ACC112 (cell line): Measurements from ENCODE around the gene NACC1.

ENCODE experiments used
- H2AFZ ChIP-seq: fragments of 200-600 bp; sonication (generic); one replicate; pipeline ENCODE4 v1.6.0; 2017; ENCODE audit warnings: antibody characterized with exemption, low read length; ENCODE audit not compliant: unreplicated experiment
- H3K27ac ChIP-seq: fragments of 200-600 bp; sonication (generic); 2 replicates; pipeline ENCODE4 v1.5.1; 2014; ENCODE audit warnings: low read depth, mild to moderate bottlenecking, antibody characterized with exemption, low read length, moderate library complexity
- H3K27me3 ChIP-seq: fragments of 200-600 bp; sonication (generic); 2 replicates; pipeline ENCODE4 v1.6.1; 2014; ENCODE audit warnings: mild to moderate bottlenecking, antibody characterized with exemption, low read length, moderate library complexity, mixed read lengths; ENCODE audit not compliant: insufficient read depth
- H3K36me3 ChIP-seq: fragments of 200-600 bp; sonication (generic); 2 replicates; pipeline ENCODE4 v1.6.1; 2016; ENCODE audit warnings: mild to moderate bottlenecking, antibody characterized with exemption, low read length, moderate library complexity, mixed read lengths; ENCODE audit not compliant: insufficient read depth
- H3K4me1 ChIP-seq: fragments of 200-600 bp; sonication (generic); one replicate; pipeline ENCODE4 v1.6.1; 2016; ENCODE audit warnings: low read length, mixed read lengths; ENCODE audit not compliant: insufficient read depth, unreplicated experiment, control insufficient read depth
- H3K4me3 ChIP-seq: fragments of 200-600 bp; sonication (generic); 2 replicates; pipeline ENCODE4 v1.5.1; 2014; ENCODE audit warnings: mild to moderate bottlenecking, low read depth, low read length
- H3K79me2 ChIP-seq: fragments of 200-600 bp; sonication (generic); one replicate; pipeline ENCODE4 v1.6.0; 2016; ENCODE audit warnings: low read length; ENCODE audit not compliant: control insufficient read depth, unreplicated experiment, insufficient read depth

The NACC1 gene

DNA sequence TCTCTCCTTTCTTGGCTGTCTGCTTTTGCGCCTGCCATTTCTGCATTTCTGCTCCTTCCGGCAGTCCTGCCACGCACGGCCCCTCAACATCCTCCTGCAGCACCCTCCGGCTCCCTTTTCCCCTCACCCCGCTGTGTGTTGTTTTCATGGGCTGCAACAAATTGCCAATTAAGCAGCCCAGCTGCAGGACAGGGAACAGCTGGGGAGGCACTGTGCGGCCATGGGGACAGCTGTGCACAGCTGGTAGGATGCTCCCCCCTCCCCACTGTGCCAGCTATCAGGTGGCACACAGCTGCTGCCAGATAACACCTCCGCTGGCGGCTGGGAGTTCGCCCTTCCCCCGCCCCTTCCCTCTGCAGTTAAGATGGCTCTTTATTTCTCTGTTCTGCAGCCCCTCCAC lies 40.8 kb upstream of the NACC1 start:
- Histone ChIP-seq H3K4me1 (peaks cover 15% of the 10 kb centered on the region), H3K4me3 (no peak overlapping the region), H3K27me3 (no peaks in the 10 kb centered on the region), H3K36me3 (no peaks in the 10 kb centered on the region; the same call in 1 of the 2 replicates), H3K79me2 (no peaks in the 10 kb centered on the region), H3K27ac (no peak overlapping the region), H2AFZ (no peak overlapping the region)

DNA sequence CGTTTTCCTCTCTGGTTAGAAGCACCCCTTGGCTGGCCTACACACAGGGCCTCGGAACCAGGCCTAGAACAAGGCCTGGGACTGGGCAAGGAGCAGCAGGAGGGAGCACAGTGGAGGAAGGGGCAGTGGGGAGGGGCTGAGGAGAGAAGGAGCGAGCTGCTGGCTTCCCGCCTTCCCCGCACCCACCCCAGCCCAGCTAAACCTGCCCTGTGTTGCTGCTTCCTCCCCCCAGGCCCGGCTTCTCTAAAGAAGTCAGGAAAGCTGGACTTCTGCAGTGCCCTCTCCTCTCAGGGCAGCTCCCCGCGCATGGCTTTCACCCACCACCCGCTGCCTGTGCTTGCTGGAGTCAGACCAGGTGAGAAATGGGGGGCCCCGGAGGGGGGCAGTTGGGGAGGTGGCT lies 39.7 kb upstream of the NACC1 start:
- Histone ChIP-seq H3K4me3 (no peak overlapping the region), H3K27ac (no peak overlapping the region), H3K79me2 (no peaks in the 10 kb centered on the region), H2AFZ (no peak overlapping the region), H3K36me3 (no peaks in the 10 kb centered on the region; the same call in 1 of the 2 replicates), H3K4me1 (peaks cover 15% of the 10 kb centered on the region), H3K27me3 (no peaks in the 10 kb centered on the region)

- Histone ChIP-seq H3K4me1 (peaks cover 15% of the 10 kb centered on the region), H2AFZ (no peak overlapping the region), H3K27ac (no peak overlapping the region), H3K79me2 (no peaks in the 10 kb centered on the region), H3K36me3 (no peaks in the 10 kb centered on the region; the same call in 1 of the 2 replicates), H3K4me3 (no peak overlapping the region), H3K27me3 (no peaks in the 10 kb centered on the region)
Observed at GRCh38 chr19:13078897-13079541, 39.0 kb upstream of the NACC1 start.

DNA sequence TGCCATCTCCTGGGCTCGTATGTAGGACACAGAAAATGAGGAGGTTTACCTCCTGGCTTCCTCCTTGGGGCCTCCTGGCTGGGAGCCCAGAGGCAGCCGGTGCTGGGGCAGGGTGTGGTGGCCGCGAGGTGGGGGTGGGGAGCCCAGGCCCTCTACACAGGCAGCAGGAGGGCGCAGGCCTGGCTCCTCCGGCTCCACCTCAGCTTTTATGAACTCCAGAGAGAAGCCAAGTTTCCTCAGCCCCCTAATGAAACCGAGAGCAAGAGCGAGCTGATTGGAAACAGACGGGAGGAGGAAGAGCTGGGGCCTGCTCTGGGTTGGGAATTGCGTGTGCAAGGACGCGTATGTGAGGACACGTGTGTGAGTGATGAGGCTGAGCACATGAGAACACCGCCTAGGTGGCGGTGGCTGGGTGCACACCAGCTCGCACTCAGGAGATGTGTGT lies 38.5 kb upstream of the NACC1 start:
- Histone ChIP-seq H3K36me3 (no peaks in the 10 kb centered on the region; the same call in 1 of the 2 replicates), H3K79me2 (no peaks in the 10 kb centered on the region), H3K27ac (no peak overlapping the region; the same call in 1 of the 2 replicates), H3K4me1 (peaks cover 15% of the 10 kb centered on the region), H3K4me3 (no peak overlapping the region), H2AFZ (no peak overlapping the region), H3K27me3 (no peaks in the 10 kb centered on the region)

- H3K27me3 ChIP-seq, result no peaks in the 10 kb centered on the region
- peaks cover 2% of the 10 kb centered on the region for H3K79me2 ChIP-seq
- no peak overlapping the region for H3K27ac ChIP-seq
- no peak overlapping the region for H2AFZ ChIP-seq
- no peak overlapping the region for H3K4me3 ChIP-seq
- H3K4me1 ChIP-seq, result peaks cover 15% of the 10 kb centered on the region
- H3K36me3 ChIP-seq, result no peaks in the 10 kb centered on the region; the same call in 1 of the 2 replicates
Observed at GRCh38 chr19:13082192-13083007, 35.7 kb upstream of the NACC1 start.

DNA sequence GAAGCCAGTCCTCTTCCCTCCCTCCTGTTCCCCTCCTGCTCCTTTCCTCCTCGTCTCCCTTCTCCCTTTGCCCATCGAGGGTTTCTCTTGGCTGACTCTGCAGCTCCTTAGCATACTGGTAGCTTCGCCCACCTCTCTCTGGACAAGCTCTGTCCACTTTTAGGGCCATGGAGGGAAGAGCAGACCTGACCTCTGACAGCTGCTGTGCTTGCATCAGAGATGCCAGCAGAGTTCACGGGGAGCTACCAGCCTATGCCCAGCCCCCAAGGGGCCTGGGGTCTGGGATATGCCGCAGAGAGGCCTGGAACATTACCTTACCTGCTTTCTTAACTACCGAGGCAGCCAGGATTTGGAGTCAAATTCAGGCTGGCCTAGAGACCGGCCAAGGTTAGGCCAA lies 35.1 kb upstream of the NACC1 start:
- Histone ChIP-seq H3K4me1 (peaks cover 15% of the 10 kb centered on the region), H3K79me2 (peaks cover 2% of the 10 kb centered on the region), H3K4me3 (no peak overlapping the region), H3K27me3 (no peaks in the 10 kb centered on the region), H3K36me3 (no peaks in the 10 kb centered on the region; the same call in 1 of the 2 replicates), H3K27ac (no peak overlapping the region), H2AFZ (no peak overlapping the region)

GRCh38 chr19:13083627-13084026 lies 34.4 kb upstream of the NACC1 start:
- no peak overlapping the region for H3K4me3 ChIP-seq
- H3K27me3 ChIP-seq, result no peaks in the 10 kb centered on the region
- no peak overlapping the region for H3K27ac ChIP-seq
- no peaks in the 10 kb centered on the region; the same call in 1 of the 2 replicates for H3K36me3 ChIP-seq
- no peak overlapping the region for H2AFZ ChIP-seq
- H3K79me2 ChIP-seq, result peaks cover 2% of the 10 kb centered on the region
- peaks cover 14% of the 10 kb centered on the region for H3K4me1 ChIP-seq

- H3K27me3 ChIP-seq, result no peaks in the 10 kb centered on the region
- peaks cover 2% of the 10 kb centered on the region for H3K79me2 ChIP-seq
- no peak overlapping the region for H3K4me3 ChIP-seq
- H3K36me3 ChIP-seq, result no peaks in the 10 kb centered on the region
- H3K4me1 ChIP-seq, result no peaks in the 10 kb centered on the region
- no peak overlapping the region for H2AFZ ChIP-seq
- H3K27ac ChIP-seq, result no peak overlapping the region
Observed at GRCh38 chr19:13085666-13086065, 32.4 kb upstream of the NACC1 start.

- Histone ChIP-seq H3K4me3 (no peak overlapping the region), H2AFZ (no peak overlapping the region), H3K4me1 (peaks cover 4% of the 10 kb centered on the region), H3K79me2 (peaks cover 2% of the 10 kb centered on the region), H3K27ac (no peak overlapping the region), H3K27me3 (no peaks in the 10 kb centered on the region), H3K36me3 (no peaks in the 10 kb centered on the region)
Observed at GRCh38 chr19:13086341-13086740, 31.7 kb upstream of the NACC1 start.

DNA sequence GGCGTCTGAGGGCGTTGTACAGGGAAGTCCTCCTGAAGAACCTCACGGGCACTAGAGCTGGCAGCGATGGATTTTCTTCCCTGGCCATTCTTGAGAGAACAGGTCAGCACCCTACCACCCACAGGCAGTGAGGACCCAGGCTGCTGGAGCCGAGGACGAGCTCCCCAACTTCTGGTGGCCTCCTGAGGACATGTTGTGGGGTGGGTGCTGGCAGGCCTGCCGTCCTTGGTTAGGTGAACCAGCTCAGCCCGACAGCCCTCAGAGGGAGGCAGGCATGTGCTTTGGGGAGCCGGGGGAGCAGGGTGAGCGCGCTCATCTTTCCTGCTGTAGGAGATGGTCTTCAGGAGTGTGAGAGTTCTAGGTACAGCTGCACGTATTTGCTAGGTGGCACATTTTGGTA lies 30.8 kb upstream of the NACC1 start:
- H3K79me2 ChIP-seq, result peaks cover 2% of the 10 kb centered on the region
- no peak overlapping the region for H3K27ac ChIP-seq
- no peaks in the 10 kb centered on the region for H3K27me3 ChIP-seq
- no peak overlapping the region for H2AFZ ChIP-seq
- H3K4me1 ChIP-seq, result peaks cover 9% of the 10 kb centered on the region
- H3K4me3 ChIP-seq, result no peak overlapping the region
- no peaks in the 10 kb centered on the region for H3K36me3 ChIP-seq
